Adipose tissue (tissue), 3 donors: ENCODE results near the gene ZBED4. TPM values are rescaled to one million over a fixed set of nuclear protein-coding genes. Genes with fewer than 3 reads are reported as not detected.
"Not testable (repeated sequence)": the region's sequence is repeated elsewhere in the genome, so short reads cannot be mapped to it uniquely, and the experiment has no call there.

Source experiments
- H3K27ac ChIP-seq: one replicate; pipeline ENCODE4 v1.5.1; 2013; ENCODE audit warnings: low read depth, low read length
- WGBS, 3 donors: extraction: QIAGEN DNeasy Blood & Tissue Kit; methylation state at CpG; one replicate each; pipeline ENCODE4 v1.1.7; 2013; 5-methylcytosine and 5-hydroxymethylcytosine counted together
- polyA plus RNA-seq, 3 donors: library from polyadenylated mRNA; stranded (reverse); fragments of 200-250 nt; gene quantifications; one replicate each; pipeline ENCODE4 v1.2.3, GENCODE V29; 2013
- donor health status: healthy with polysubstance abuse.
- donor health status: Bipolar disorder and iron deficiency.
- donor health status: healthy.

The ZBED4 gene
- polyA plus RNA-seq, 3 donors = 2.4 to 4.3 (median 2.8) TPM

DNA sequence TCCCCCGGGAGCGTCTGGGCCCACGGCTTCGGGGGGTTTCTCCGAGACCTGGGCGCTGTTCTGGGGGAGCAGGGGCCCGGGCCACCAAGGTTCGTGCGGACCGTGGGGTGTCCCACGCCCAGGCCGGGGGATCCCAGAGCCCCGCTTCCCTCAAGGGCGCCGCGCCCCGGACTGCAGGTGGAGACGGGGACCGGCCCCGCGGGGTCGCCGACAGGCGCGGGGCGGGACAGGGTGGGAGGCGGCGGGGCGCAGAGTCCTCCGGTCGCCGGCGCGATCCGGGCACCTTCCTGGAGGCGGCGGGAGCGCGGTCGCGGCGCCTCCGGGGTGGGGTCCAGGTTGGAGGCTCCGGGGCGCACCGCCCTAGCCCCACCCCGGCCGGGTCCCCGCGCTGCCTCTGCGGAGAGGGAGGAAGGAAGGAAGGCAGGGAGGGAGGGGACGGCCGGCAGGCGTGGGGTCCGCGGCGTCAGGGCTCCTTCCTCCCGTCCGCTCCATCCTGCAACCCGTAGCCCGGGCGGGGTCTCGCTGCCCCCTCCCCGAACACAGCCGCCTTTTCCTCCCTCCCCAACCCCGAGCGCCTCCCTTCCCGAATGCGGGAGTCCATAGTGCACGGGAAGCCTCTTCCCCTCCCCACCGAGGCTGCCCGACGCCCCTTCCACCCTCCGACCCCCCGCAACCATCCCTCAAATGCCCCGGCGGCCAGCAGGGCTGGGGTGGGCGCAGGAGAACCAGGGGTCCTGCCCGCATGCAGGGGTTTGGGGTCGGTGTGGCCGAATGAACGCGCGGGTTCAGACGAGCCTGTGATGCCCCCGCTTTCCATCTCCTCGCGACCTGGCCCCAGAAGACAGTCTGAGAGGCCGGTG lies 4.3 kb upstream of the ZBED4 start:
- 2 to 10% (median 4%) methylated on average over 33 to 87 of the region's 89 CpGs for WGBS, 3 donors

DNA sequence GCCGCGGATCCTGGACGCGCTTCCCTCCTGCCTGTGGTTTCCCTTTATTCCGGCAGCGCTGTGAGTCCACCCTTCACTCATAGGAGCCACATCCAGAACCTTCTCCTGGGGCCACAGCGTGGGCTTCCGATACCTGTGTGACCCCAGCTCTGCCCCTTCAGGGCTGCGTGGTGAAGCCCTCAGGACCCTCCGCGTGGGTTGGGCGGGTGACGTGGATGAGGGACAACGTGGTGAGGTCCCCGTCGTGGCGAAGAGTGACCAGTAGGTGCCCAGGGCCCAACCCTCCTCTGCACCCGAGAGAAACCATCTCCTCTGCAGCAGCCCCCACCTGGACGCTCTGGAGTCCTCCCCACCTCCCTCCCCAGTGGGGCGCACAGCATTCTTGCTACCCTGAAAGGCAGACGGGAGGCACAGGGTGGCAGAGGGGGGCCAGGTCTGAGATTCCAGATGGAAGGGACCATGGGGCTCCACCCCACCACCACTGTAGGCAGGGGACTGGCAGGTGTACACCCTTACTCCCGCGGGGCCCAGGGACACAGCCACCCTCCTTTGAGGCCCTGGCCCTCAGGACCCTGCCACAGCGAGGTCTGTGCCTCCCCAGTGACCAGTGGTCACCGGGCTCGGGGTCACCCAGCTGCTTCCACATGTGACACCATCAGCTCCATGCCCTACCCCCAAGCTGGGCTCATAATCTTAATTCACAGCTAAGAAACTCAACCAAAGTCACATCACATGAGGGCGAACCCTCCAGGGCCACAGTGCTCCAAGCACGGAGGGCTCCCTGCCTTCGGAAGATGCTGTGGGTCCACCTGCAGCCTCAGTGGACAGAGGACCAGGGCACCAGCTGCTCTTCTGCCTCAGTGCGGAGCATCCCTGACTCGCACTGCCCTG lies 3.4 kb upstream of the ZBED4 start:
- H3K27ac ChIP-seq = no peak overlapping the region
- WGBS, 3 donors = 48 to 65% (median 55%) methylated on average over 29 to 31 of the region's 31 CpGs

More for the DNA sequence above, 4.3 kb upstream of the ZBED4 start:
- H3K27ac ChIP-seq = no peak overlapping the region

DNA sequence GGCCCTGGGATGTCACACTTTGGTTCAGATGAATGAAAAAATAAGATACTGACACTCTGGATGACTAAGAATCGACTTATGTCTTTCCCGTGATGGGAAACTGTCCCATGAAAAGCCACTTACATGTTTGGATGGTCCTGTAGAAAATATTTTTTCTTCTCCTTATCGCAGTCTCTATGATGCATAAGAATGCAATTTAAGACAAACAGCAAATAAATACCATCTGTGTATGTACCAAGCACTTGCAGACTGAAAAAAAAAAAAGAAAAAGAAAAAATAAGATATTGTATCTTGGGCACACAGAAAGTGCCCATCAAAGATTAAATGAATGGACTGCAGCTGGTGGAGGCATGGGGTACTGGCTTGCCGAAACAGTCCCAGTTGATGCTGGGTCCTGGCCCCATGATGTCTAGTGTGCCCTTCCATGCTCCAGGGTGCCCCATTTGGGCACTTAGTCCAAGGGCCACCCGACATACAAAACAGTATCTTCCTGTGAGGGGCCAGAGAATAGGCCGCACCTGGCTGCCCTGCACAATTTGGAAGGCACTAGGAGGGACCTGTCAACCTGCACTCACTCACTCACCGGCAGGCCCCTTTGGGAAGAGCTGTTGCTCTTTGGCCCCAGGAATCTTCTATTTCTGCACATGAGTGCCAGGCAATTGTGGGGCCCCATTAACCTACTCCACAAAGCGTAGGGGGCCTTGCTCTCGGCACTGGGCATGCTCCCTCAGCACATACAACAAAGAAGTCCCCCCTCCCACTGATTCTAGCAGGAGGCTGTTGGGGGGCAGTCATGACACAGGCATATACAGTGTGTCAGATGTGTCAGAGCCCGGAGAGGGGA lies 2.5 kb upstream of the ZBED4 start:
- H3K27ac ChIP-seq = no peak overlapping the region
- WGBS, 3 donors = 78 to 86% (median 81%) methylated on average over 10 of the region's 10 CpGs

DNA sequence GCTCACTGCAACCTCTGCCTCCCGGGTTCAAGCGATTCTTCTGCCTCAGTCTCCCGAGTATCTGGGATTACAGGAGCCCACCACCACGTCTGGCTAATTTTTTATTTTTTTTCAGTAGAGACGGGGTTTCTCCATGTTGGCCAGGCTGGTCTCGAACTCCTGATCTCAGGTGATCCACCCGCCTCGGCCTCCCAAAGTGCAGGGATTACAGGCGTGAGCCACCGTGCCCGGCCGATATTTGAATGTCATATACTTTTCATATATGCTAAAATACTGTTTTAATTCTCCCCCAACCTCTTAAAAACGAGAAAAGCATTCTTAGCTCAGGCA lies 1.1 kb upstream of the ZBED4 start:
- H3K27ac ChIP-seq = not testable (repeated sequence)
- WGBS, 3 donors = 42 to 52% (median 52%) methylated on average over 13 of the region's 13 CpGs

DNA sequence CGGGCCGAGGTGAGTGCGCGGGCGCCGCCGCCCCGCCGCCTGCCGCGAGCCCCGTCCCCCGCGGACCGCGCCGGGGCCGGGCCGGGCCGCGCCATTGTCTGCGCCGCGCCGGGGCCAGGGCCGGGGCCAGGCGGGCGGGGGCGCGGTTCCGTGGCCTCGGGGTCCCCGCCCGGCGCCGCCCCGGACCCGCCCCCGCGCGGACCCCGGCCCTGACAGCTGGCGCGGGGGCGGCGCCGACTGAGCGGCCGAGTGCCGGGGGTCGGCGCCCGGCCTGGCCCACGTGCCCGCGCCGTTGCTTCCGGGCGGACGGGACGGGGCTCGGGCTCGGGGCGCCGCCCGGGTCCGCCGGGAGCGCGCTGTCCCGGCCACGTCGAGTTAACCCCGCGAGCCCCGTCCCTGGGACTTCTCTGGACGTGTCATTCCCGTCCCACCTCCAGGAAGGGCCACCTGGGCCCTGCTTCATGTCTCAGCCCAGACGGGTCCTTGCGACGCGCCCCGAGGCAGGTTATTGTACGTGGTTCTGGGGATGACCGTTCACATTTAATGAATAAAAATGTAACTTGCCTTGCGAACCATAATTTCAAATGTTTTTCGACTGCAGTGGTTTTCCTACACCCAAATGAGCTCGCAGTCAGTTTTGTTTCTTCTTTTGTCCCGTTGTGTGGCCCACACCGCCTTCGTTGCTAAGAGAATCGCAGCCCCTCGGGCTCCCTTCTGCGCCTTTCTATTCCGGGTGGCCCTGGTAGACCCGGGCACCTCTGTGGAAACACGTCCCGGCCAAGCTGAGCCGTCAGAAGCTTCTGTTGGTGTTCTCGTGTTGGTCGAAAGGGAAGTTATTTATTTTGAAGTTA lies 562 bp downstream of the ZBED4 start:
- H3K27ac ChIP-seq = no peak overlapping the region
- WGBS, 3 donors = 1% methylated on average over 51 to 100 of the region's 101 CpGs

DNA sequence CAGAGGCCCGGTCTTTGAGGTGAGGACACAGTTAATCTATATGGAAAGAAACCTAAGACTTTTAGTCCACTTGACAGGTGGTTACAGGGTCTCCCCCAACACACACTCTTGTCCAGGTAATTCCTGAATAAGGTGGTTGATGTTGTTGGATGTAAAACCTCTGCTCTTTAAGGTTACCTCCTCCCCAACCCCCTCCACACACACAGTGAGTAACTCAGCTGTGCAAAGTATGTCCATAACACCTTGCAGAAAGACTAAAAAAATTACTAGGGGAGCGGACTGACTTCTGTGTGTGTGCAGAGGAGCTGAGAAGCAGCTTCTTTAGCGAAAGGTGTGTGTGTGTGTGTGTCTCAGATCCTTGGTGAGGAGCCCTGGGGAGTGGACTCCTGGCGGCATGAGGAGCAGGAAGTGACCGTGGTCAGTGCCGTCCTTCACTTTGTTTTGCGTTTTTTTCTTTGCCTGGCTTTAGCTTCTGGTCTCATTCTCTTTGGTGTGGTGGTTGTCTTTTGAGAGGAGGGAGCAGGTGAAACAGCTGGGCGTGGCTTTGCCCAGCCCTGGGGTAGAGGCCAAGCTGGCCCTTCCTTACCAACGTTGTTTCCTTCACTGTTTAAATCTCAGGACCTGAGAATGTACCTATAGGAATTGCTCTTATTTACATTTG lies 1.7 kb downstream of the ZBED4 start:
- no peak overlapping the region for H3K27ac ChIP-seq

DNA sequence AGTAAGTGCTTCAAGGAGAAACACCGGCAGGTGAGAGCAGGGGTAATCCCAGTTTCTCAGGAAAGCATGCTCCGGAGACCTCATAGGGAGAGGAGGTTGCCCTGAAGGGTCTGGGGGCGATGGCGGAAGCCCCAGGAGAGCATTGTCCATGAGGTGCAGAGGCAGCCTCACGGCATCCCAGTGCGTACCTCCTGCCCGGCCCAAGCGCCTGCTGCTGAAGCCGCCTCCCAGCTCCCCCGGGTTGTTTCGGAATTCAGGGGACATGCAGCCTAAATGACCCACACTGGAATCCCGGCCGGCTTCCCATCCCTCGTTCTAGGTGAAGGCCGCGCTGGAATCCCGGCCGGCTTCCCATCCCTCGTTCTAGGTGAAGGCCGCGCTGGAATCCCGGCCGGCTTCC lies 2.7 kb downstream of the ZBED4 start:
- no peak overlapping the region for H3K27ac ChIP-seq
- WGBS, 3 donors = 74 to 88% (median 85%) methylated on average over 13 to 17 of the region's 23 CpGs

More for the DNA sequence above, 1.7 kb downstream of the ZBED4 start:
- 16 to 37% (median 34%) methylated on average over 9 of the region's 9 CpGs for WGBS, 3 donors

DNA sequence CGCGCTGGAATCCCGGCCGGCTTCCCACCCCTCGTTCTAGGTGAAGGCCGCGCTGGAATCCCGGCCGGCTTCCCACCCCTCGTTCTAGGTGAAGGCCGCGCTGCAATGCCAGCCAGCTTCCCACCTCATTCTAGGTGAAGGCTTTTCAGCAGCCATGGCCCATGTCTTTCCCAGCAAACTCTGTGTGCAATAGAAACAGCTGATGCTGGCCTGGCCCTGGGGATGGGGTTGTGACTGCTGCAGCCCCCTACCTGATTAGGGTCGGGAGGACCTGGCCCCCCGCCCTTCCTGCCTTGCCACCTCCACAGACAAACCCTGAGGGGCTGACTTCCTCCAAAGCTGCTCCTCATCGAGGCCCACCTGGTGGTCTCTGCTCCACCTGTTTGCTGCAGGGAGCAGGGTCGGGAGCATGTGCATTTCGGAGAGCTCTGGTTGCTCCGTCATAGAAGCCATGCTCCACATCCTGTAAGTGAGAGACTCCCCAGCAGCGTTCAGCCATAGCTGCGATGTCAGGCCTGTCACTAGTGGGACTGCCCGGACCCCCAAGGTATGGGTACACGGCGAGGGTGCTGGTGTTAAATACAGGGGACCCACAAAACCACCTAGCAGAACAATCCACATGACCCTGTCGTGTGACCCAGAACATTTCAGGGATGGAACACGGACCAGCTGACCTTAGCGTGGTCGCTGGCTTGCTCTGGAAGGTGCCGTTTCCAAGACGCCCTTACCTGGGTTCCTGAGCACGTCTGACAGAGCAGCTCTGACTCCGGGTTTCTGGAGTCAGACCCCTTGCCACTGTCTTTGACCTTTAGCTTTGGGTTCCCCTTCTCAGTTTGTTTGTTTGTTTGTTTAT lies 3.3 kb downstream of the ZBED4 start:
- WGBS, 3 donors = 75 to 88% (median 88%) methylated on average over 26 to 28 of the region's 31 CpGs
- H3K27ac ChIP-seq = no peak overlapping the region

DNA sequence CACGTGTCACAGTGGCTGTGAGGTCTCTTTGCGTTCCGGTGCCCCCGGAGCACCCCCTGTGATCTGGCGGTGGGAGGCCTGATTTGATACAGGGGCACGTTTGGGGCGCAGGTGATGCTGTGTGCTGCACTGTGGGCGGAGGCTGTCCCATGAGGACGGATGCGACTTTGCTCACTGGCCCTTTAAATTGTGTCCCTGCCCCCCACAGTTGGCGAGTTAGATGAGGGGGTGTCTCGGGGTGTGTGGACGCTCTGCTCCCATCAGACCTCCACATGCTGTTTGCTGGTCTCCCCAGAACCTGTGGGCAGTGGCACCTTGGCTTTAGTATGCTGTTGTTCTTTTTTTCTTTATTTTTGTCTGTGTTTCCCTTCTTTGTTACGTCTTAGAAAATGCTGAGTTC lies 5.2 kb downstream of the ZBED4 start:
- no peak overlapping the region for H3K27ac ChIP-seq
- WGBS, 3 donors = 84 to 92% (median 84%) methylated on average over 13 to 14 of the region's 14 CpGs

DNA sequence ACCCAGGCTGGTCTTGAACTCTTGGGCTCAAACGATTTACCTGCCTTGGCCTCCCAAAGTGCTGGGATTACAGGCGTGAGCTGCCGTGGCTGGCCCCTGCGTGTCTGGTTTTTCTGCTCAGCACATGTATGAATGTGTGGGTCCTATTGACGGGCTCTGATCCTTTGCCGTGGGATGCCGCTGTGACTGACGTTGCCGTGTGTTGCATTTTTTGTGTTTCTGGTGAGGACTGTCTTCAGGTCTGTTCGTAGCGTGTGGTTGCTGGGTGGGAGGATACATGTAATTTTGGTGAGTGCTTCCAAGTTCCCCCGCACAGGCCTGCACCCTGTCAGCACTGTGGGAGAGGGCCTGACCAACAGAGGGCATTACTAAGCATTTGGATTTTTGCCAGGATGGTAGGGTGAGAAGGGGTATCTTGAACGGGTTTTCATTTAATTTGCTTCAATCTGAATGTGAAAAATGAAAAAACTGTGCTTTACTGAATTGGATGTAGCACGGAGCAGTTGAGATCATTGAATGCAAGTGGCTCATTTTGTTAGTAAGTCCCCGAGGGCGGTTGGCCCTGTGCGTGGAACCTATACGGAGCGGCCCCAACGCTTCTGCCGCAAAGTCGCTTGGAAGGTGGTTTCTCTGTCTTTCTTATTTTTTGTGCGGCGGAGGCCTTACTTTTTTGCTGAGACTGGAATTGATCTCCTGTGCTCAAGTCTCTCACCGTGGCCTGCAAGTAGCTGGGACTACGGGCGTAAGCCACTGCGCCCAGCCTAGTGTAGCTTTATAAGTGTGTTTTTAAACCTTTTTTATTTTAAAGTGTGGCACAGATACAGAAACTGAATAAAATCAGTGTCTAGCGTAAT lies 8.2 kb downstream of the ZBED4 start:
- WGBS, 3 donors = 88 to 92% (median 89%) methylated on average over 29 of the region's 29 CpGs
- no peak overlapping the region for H3K27ac ChIP-seq

DNA sequence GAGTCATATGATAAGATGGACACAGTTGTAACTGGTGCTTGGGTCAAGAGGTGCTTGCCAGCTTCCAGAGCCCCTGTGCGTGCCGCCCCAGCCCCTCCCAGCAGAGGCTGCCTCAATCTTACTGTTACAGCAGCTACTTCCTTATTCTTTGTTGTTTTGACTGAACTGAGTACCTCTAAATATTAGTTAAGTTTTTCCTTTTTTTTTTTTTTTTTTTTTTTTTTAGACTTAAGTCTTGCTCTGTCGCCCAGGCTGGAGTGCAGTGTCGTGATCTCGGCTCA lies 8.8 kb downstream of the ZBED4 start:
- 69 to 91% (median 77%) methylated on average over 5 of the region's 5 CpGs for WGBS, 3 donors
- no peak overlapping the region for H3K27ac ChIP-seq

DNA sequence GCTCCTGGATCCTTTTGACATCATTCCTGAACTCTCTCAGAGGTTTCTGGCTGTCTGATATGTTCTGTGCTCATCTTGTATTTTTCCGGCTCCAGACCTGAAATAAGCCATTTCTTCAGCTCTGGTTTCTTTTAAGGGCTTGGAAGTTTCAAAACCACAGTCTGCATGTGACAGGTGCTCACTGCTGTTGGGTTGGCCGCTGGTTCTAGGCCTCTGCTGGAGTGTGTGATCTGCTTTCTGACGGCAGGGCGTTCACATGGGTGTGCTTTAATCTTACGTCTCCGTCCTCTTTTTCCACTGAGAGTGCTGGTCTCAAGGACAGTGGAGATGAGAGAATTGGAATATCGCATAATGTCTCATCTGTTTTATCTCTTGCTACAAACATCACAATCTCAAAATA lies 10.3 kb downstream of the ZBED4 start:
- 71 to 78% (median 77%) methylated on average over 7 of the region's 7 CpGs for WGBS, 3 donors
- H3K27ac ChIP-seq = no peak overlapping the region

DNA sequence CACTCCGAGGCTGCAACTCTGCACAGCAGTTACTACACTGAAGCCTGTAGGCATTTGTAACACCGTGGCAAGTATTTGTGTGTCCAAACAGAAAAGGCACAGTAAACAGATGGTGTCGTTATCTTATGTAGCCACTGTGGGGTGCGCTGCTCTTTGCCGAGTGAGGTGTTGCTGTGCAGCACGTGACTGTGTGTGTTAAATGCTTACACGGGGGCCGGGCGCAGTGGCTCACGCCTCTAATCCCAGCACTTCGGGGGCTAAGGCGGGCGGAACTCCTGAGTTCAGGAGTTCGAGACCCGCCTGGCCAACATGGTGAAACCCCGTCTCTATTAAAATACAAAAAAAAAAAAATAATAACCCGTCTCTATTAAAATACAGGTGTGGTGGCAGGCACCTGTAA lies 11.5 kb downstream of the ZBED4 start:
- WGBS, 3 donors = 92 to 93% (median 92%) methylated on average over 17 of the region's 17 CpGs
- no peak overlapping the region for H3K27ac ChIP-seq

DNA sequence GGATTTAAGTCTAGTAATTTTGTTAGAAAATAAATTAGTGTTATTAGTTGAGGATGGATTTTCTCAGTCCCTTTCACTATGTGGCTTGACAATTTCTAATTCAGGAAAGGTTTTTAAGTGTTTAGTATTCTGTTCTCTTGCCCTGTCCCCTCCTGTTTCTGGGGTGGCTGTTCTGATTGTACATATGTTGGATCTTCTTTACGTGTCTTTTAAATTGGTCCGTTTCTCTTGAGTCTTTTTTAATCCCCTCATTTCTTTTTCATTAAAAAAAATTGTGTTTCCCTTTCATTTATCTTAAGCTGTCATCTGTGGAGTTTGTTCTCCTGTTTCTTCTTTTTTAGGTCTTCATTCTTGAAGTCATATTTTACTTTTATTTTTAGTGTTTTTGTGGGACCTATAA lies 12.5 kb downstream of the ZBED4 start:
- no peak overlapping the region for H3K27ac ChIP-seq
- WGBS, 3 donors = 40 to 44% (median 43%) methylated on average over 2 of the region's 2 CpGs

DNA sequence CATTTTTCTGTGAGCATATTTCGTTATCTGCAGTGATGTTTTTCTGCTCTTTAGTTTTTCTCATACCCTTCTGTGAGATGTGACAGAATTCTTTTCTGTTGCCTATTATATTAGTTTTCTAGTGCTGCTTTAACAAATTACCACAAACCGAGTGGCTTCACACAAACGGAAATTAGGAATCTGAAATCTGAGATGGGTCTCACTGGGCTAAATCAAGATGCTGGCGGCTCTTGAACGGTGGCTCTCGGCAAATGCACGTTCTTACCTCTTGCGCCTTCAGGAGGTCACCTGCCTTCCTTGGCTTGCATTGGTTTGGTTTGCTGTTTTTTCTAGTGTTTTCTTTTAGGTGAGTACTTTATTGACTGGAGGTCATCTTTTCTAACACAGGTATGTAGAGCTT lies 13.0 kb downstream of the ZBED4 start:
- no peak overlapping the region for H3K27ac ChIP-seq
- WGBS, 3 donors = 94% methylated on average over 8 of the region's 8 CpGs
